GM18499 (cell line): Measurements from ENCODE around the gene ERVH48-1.
A peak's percentile ranks its signal among the peaks of the same experiment; 100 is the strongest.
"Not testable (repeated sequence)": the region's sequence is repeated elsewhere in the genome, so short reads cannot be mapped to it uniquely, and the experiment has no call there.

Experiments used
- ATAC-seq: cut with Tn5 transposase; IDR thresholded peaks from one replicate; pipeline ENCODE4 v1.9.1; 2021; ENCODE audit warnings: moderate number of reproducible peaks; ENCODE audit not compliant: insufficient read depth, unreplicated experiment

The ERVH48-1 gene

GRCh38 chr21:42925114-42925926 lies at the start of gene ERVH48-1:
Gene ERVH48-1 (minus strand): TSS chr21:42925630. CDS start chr21:42919006, 6,624 bp downstream.
- ATAC-seq = no peak

- peak; percentile 55 for ATAC-seq
Measured at GRCh38 chr21:42973991-42974831, 48.8 kb upstream of the ERVH48-1 start, which contains the start of gene PKNOX1. Gene PKNOX1 (plus strand): TSS chr21:42974562. CDS start chr21:43004382, 29,820 bp downstream.

DNA sequence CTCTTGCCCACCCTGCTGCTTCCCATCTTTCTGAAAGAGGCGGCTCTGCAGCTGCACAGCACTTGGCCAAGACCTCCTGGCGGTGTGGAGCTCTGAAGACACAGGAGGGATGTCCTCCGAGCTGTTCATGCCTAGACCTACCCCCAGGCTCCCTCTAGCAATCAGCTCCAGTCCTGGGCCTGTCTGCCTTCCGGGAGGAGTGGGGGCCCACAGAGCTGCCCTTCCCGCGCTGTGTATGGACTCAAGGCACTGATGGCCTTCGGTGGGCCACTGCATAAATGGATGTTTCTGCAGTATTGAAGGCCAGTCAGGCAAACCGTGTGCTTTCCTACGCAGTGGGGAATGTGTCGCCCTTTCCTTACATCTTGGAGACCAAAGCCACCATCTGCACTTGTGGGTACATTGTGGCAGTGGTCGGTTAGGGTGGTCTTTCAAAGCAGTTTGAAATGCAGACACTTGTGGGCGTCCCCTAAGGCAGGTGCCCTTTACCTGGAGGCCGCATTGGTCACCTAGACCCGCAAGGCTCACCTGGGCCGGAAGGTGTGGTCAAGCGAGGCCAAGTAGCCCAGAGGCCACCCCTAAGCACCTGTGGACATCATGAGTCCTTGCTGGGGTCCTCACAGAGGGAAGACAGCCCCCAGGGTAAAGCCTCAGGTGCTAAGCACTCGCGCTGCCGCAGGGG lies 48.0 kb upstream of the ERVH48-1 start:
- ATAC-seq = no peak

- ATAC-seq = no peak
Measured at GRCh38 chr21:42971897-42972275, 46.5 kb upstream of the ERVH48-1 start.

DNA sequence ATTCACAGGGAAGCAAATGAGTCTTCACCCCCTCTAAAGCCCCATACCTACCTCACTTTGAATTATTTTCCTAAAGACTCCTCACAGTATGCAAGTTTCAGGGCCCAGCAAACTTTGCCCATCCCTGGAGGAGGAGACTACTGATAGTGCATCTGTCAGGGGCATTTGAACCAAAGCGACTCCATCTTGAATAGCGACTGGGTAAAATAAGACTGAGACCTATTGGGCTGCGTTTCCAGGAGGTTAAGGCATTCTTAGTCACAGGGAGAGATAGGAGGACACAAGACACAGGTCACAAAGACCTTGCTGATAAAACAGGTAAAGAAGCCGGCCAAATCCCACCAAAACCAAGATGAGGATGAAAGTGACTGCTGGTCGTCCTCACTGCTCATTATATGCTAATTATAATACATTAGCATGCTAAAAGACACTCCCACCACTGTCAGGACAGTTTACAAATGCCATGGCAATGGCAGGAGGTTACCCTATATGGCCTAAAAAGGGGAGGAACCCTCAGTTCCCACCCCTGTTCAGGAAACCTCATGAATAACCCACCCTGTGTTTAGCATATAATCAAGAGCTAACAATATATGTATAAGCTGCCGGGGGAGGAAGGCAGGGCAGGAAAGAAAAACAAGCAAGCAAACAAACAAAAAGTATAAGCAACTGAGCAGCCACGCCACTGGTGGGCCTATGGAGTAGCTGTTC lies 45.7 kb upstream of the ERVH48-1 start:
- no peak for ATAC-seq

DNA sequence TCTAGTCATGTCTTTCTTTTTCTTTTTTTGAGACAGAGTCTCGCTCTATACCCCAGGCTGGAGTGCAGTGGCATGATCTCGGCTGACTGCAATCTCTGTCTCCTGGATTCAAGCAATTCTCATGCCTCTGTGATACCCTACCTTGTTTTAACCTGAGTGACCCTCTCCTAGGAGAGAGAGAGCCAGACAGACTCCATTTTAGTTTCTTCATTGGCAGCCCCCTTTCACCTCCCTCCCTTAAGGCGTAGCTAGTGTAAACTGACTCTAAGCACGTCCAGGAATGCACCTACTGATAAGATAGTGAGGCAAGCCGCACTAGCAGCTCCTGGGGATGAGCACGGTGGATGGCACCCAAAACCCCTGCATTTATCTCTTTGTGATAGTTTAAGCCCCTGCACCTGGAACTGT lies 43.8 kb upstream of the ERVH48-1 start:
- no peak for ATAC-seq

DNA sequence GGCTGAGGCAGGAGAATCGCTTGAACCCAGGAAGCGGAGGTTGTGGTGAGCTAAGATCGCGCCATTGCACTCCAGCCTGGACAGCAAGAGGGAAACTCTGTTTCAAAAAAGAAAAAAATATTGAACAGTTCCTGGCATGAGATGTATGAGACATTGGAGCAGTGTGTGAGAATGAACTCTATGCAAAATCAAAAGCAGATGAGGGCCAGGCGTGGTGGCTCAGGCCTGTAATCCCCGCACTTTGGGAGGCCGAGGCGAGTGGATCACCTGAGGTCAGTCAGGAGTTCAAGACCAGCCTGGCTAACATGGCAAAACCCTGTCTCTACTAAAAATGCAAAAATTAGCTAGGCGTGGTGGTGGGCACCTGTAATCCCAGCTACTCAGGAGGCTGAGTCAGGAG lies 42.2 kb upstream of the ERVH48-1 start:
- ATAC-seq = not testable (repeated sequence)

GRCh38 chr21:42965211-42965560 lies 39.8 kb upstream of the ERVH48-1 start:
- ATAC-seq = no peak

GRCh38 chr21:42964546-42965210 lies 39.2 kb upstream of the ERVH48-1 start:
- ATAC-seq = no peak

DNA sequence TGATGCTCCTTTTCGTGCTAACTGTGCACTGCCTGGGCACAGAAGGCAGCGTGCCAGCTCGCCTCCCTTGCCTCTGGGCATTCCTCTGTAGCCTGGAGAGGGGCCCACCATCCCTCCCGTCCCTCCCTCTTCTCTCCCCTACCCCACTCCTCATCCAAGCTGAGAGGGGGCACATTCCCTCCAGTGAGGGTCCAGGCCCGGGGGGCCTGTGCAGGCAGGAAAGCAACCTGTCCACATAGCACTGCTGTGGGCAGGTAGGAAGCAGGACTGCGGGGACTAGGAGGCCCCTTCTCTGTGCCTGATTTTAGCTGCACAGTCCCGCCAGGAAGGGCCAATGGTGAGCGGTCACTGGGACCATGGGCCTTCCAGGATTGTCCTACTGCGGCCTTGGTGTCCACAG lies 38.7 kb upstream of the ERVH48-1 start:
- no peak for ATAC-seq

- no peak for ATAC-seq
Measured at GRCh38 chr21:42962380-42963007, 37.1 kb upstream of the ERVH48-1 start.

- no peak for ATAC-seq
Measured at GRCh38 chr21:42959728-42960127, 34.3 kb upstream of the ERVH48-1 start.

DNA sequence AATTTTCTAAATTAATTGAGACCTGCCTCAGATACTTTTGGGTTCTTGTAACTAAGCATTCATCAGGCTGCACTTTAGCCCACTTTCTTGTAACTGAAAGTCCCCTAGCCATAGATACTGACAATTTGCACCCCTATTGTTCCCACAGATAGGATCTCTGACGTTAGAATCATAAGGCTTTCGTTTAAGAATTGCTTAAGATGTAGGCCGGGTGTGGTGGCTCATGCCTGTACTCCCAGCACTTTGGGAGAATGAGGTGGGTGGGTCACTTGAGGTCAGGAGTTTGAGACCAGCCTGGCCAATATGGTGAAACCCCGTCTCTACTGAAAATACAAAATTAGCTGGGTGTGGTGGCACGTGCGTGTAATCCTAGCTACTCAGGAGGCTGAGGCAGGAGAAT lies 32.7 kb upstream of the ERVH48-1 start:
- ATAC-seq = not testable (repeated sequence)

DNA sequence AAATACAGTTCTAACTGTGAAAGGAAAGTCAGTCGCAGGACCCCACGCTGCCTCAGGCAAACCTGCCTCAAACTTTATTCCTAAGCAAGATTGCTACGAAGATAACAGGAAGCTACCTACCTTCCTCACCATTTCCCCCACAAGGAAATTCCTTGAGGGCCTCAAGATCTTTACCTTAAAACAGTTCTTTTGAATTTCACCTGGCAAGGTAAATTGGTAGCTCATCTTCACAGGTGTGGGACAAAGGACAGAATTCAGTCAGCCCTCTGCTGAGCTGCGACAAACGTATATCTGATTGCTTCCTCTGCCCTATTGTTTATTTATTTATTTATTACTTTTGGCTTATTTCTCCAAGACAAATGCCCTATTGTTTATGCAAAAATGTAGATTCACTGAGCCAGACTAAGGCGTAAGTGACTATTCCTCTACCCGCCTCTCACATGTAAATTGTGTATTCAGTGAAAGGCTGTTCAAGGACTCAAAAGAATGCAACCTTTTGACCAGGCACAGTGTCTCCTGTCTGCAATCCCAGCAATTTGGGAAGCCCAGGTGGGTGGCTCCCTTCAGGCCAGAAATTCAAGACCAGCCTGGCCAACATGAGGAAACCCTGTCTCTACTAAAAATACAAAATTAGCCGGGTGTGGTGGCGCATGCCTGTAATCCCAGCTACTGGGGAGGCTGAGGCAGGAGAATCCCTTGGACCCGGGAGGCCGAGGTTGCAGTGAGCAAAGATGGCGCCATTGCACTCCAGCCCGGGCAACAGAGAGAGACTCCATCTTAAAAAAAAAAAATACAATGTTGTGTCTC lies 31.6 kb upstream of the ERVH48-1 start:
- ATAC-seq = no peak

GRCh38 chr21:42951193-42951592 lies 25.8 kb upstream of the ERVH48-1 start:
- not testable (repeated sequence) for ATAC-seq

- ATAC-seq = not testable (repeated sequence)
Measured at GRCh38 chr21:42949094-42949755, 23.8 kb upstream of the ERVH48-1 start.

DNA sequence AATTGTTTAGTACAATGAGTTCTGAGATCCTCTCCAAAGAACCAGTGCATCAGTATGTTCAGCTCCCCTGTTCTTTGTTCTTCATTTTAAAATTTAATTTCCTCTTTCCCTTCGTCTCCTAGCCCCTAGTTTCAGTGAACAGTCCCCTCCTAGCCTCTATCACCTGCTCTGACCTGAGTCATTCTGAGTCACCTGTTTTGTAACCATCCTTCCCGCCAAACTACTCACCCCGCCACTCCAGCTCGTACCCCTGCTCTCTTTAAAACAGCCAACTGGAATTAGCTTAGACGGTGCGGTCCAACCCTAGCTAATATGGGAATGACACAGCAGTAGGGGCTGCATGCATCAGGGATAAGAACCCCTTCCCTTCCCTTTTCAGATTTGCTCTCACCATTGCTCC lies 16.8 kb upstream of the ERVH48-1 start:
- no peak for ATAC-seq

GRCh38 chr21:42941696-42942085 lies 16.3 kb upstream of the ERVH48-1 start:
- ATAC-seq = no peak
